ENCODE data around the gene NUDT4.

The NUDT4 gene

GRCh38 chr12:93377252-93378195 lies at the start of gene NUDT4:
Gene NUDT4 (plus strand): TSS chr12:93377925. CDS start chr12:93378323, 398 bp downstream.
- no peaks in the 10 kb centered on the region for H3K9me3 Mint-ChIP-seq
- peak; percentile 85 for ATAC-seq (ENCODE audit: low read depth)
- DNase-seq (ENCODE audit: low spot score in 2 of 2): peak; percentile 92 to 98
- H3K4me1 Mint-ChIP-seq: peaks cover 24% of the 10 kb centered on the region
- peaks cover 2% of the 10 kb centered on the region for H3K36me3 Mint-ChIP-seq
- peak within 1 kb of the TSS; percentile 100 for H3K4me3 Mint-ChIP-seq
- H3K27ac Mint-ChIP-seq: peak within 1 kb of the TSS; percentile 98
- H3K27me3 Mint-ChIP-seq: no peaks in the 10 kb centered on the region

- ATAC-seq (ENCODE audit: low read depth) (no peak), DNase-seq (ENCODE audit: low spot score in 2 of 2) (no peak)
- Mint-ChIP-seq H3K9me3 (no peaks in the 10 kb centered on the region), H3K27ac (no peak overlapping the region), H3K4me1 (no peaks in the 10 kb centered on the region), H3K36me3 (no peaks in the 10 kb centered on the region), H3K4me3 (no peak overlapping the region), H3K27me3 (peaks cover 1% of the 10 kb centered on the region)
Measured at GRCh38 chr12:93333054-93333453, 44.7 kb upstream of the NUDT4 start.

DNA sequence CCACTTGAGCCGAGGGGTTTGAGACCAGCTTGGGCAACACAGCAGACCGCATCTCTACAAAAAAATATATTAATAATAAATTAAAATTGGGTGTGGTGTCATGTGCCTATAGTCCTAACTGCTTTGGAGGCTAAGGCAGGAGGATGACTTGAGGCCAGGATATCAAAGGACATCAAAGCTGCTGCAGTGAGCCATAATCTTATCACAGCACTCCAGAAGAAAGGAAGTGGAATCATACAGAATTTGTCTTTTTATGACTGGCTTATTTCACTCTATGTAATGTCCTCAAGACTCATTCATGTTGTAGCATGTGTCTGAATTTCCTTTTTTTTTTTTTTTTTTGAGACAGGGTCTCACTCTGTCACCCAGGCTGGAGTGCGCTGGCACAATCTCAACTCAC lies 43.9 kb upstream of the NUDT4 start:
- DNase-seq (ENCODE audit: low spot score in 2 of 2): no peak
- no peaks in the 10 kb centered on the region for H3K9me3 Mint-ChIP-seq
- no peaks in the 10 kb centered on the region for H3K4me1 Mint-ChIP-seq
- no peaks in the 10 kb centered on the region for H3K36me3 Mint-ChIP-seq
- no peak overlapping the region for H3K27ac Mint-ChIP-seq
- peaks cover 1% of the 10 kb centered on the region for H3K27me3 Mint-ChIP-seq
- no peak overlapping the region for H3K4me3 Mint-ChIP-seq
- no peak for ATAC-seq (ENCODE audit: low read depth)

GRCh38 chr12:93335603-93336162 lies 42.0 kb upstream of the NUDT4 start:
- H3K4me1 Mint-ChIP-seq: no peaks in the 10 kb centered on the region
- ATAC-seq (ENCODE audit: low read depth) (no peak), DNase-seq (ENCODE audit: low spot score in 2 of 2) (no peak)
- H3K27ac Mint-ChIP-seq: no peak overlapping the region
- H3K36me3 Mint-ChIP-seq: no peaks in the 10 kb centered on the region
- no peak overlapping the region for H3K4me3 Mint-ChIP-seq
- no peaks in the 10 kb centered on the region for H3K9me3 Mint-ChIP-seq
- H3K27me3 Mint-ChIP-seq: no peaks in the 10 kb centered on the region

DNA sequence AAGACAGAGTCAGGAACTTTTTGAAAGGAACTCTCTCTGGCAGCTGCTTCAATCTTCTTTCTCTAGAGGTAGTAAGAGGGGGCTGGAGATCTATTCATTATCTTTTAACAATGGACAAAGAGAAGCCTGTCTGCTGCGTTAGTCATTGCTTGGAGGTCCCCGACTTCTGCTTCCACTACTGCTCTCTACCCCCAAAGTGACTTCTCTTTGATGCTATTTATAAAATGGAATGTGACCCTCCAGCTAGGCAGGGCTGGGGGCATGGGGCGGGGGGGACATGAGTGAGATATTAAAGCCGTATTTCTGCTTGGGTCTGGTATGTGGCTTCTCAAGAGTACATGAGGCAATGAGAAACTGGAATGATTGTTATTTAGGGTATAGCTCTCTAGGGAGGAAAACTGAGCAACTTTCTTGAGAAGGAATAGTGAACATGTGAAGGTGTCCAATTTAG lies 41.4 kb upstream of the NUDT4 start:
- Mint-ChIP-seq H3K27ac (no peak overlapping the region), H3K4me1 (no peaks in the 10 kb centered on the region), H3K27me3 (no peaks in the 10 kb centered on the region), H3K4me3 (no peak overlapping the region), H3K36me3 (no peaks in the 10 kb centered on the region), H3K9me3 (no peaks in the 10 kb centered on the region)
- no peak for DNase-seq (ENCODE audit: low spot score in 2 of 2)
- no peak for ATAC-seq (ENCODE audit: low read depth)

- DNase-seq (ENCODE audit: low spot score in 2 of 2) (no peak), ATAC-seq (ENCODE audit: low read depth) (no peak)
- no peaks in the 10 kb centered on the region for H3K27me3 Mint-ChIP-seq
- no peaks in the 10 kb centered on the region for H3K36me3 Mint-ChIP-seq
- H3K9me3 Mint-ChIP-seq: no peaks in the 10 kb centered on the region
- no peaks in the 10 kb centered on the region for H3K4me1 Mint-ChIP-seq
- H3K4me3 Mint-ChIP-seq: no peak overlapping the region
- H3K27ac Mint-ChIP-seq: no peak overlapping the region
Measured at GRCh38 chr12:93338598-93338997, 39.1 kb upstream of the NUDT4 start.

DNA sequence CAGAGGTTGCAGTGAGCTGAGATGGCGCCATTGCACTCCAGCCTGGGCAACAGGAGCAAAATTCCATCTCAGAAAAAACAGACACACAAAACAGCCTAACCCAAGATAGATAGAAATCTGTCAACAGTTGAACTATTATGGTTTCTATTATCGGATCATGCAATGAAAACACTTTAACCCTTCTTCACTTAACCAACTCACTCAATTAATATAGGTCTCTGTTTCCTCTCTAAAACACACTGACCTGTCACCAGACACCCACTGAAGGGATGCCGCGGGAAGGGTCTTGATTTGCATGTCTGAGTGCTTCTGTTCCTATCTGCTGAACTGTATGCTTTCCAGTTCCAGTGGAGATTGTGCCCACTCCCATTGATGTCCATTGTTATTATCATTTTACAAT lies 38.0 kb upstream of the NUDT4 start:
- no peak overlapping the region for H3K27ac Mint-ChIP-seq
- H3K4me1 Mint-ChIP-seq: no peaks in the 10 kb centered on the region
- H3K27me3 Mint-ChIP-seq: no peaks in the 10 kb centered on the region

DNA sequence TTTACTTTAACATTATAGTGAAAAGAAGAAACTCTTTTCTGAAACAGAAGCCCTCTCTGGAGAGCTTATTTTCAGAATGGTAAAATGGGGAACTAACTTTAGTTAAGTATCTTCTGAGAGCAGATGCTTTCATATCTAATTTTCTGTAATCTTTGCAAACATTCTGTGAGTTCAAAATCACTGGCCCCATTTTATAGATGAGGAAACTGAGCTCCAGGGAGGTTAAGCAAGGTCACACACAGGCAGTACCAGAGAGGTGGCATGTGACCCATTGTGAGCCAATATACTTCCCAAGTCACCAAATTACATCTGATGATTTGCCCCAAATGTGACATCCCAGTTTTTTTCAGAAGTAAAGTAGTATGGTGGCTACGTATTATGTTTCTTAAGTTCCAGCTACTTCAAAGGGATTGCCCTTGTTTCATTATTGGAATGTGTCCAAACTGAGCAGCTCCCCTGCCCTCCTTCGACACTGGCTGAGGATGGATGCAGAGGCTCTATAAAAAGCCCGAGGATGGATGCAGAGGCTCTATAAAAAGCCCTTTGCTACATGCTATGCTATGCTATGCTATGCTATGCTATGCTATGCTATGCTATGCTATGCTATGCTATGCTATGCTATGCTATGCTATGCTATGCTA lies 36.2 kb upstream of the NUDT4 start:
- no peaks in the 10 kb centered on the region for H3K27me3 Mint-ChIP-seq
- no peaks in the 10 kb centered on the region for H3K4me1 Mint-ChIP-seq
- no peak overlapping the region for H3K4me3 Mint-ChIP-seq
- no peak overlapping the region for H3K27ac Mint-ChIP-seq
- ATAC-seq (ENCODE audit: low read depth) (no peak), DNase-seq (ENCODE audit: low spot score in 2 of 2) (no peak)
- no peaks in the 10 kb centered on the region for H3K36me3 Mint-ChIP-seq
- no peaks in the 10 kb centered on the region for H3K9me3 Mint-ChIP-seq

More for the DNA sequence above, 38.0 kb upstream of the NUDT4 start:
- no peaks in the 10 kb centered on the region for H3K36me3 Mint-ChIP-seq
- ATAC-seq (ENCODE audit: low read depth) (no peak), DNase-seq (ENCODE audit: low spot score in 2 of 2) (no peak)
- no peak overlapping the region for H3K4me3 Mint-ChIP-seq
- H3K9me3 Mint-ChIP-seq: no peaks in the 10 kb centered on the region

- H3K36me3 Mint-ChIP-seq: no peaks in the 10 kb centered on the region
- no peak overlapping the region for H3K4me3 Mint-ChIP-seq
- H3K27ac Mint-ChIP-seq: no peak overlapping the region
- H3K9me3 Mint-ChIP-seq: no peaks in the 10 kb centered on the region
- no peaks in the 10 kb centered on the region for H3K27me3 Mint-ChIP-seq
- ATAC-seq (ENCODE audit: low read depth) (no peak), DNase-seq (ENCODE audit: low spot score in 2 of 2) (no peak)
- no peaks in the 10 kb centered on the region for H3K4me1 Mint-ChIP-seq
Measured at GRCh38 chr12:93347054-93347785, 30.5 kb upstream of the NUDT4 start.

DNA sequence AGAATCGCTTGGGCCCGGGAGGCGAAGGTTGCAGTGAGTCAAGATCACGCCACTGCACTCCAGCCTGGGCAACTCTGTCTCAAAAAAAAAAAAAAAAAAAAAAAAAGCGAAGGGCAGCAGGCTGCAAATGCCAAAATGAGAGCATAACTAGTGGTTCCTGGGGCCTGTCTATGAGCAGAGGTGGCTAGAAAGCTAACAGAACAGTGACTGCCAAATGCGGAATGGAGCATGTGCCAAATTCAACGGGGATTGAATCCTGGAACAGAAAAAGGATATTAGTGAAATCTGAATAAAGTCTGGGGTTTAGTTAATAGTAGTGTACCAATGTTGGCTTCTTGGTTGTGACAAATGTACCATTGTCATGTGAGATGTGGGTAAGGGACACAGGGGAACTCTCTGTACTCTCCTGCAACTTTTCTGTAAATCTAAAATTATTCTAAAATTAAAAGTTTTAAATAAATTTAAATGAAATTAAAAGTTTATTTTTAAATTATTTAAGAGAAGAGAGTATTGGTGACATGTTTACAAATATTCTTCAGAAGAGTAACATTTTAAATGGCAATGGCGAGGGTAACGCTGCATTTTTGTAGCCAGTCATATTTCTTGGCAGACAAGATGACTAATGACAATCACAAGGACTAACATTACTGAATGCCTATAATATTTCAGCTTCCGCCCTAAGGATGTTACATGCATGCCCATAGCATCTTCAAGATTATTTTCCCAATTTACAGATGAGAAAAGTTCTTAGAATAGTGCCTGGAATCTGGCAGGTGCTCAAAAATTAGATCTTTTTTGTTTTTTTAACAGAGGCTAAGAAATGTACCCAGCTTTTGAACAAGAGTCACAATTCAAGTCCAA lies 28.9 kb upstream of the NUDT4 start:
- DNase-seq (ENCODE audit: low spot score in 2 of 2) (no peak), ATAC-seq (ENCODE audit: low read depth) (no peak)
- H3K36me3 Mint-ChIP-seq: no peaks in the 10 kb centered on the region
- H3K9me3 Mint-ChIP-seq: no peaks in the 10 kb centered on the region
- H3K27me3 Mint-ChIP-seq: no peaks in the 10 kb centered on the region
- H3K27ac Mint-ChIP-seq: no peak overlapping the region
- H3K4me3 Mint-ChIP-seq: no peak overlapping the region
- H3K4me1 Mint-ChIP-seq: no peaks in the 10 kb centered on the region

DNA sequence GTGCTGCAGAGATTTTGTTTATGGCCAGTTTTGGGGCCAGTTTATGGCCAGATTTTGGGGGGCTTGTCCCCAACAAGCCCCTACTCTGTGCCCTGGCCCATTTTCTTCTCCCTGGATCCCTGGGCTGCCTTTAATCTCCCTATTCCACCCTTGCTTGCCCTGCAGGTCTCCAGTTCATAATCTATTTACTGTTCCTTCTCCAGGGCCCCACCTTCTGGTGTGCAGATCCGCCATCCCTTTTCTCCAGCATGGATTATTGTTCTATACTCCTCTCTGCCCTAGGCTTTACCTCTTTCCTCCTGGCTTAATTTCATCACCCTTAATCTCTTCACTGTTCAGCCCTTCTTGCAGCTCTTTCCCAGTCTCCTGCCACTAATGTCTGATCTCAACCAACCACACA lies 26.0 kb upstream of the NUDT4 start:
- Mint-ChIP-seq H3K27ac (no peak overlapping the region), H3K27me3 (no peaks in the 10 kb centered on the region), H3K9me3 (no peaks in the 10 kb centered on the region), H3K4me3 (no peak overlapping the region), H3K4me1 (no peaks in the 10 kb centered on the region), H3K36me3 (no peaks in the 10 kb centered on the region)
- no peak for DNase-seq (ENCODE audit: low spot score in 2 of 2)
- ATAC-seq (ENCODE audit: low read depth): no peak

- H3K4me1 Mint-ChIP-seq: no peaks in the 10 kb centered on the region
- H3K9me3 Mint-ChIP-seq: no peaks in the 10 kb centered on the region
- no peaks in the 10 kb centered on the region for H3K36me3 Mint-ChIP-seq
- no peak overlapping the region for H3K27ac Mint-ChIP-seq
- H3K27me3 Mint-ChIP-seq: no peaks in the 10 kb centered on the region
- ATAC-seq (ENCODE audit: low read depth) (no peak), DNase-seq (ENCODE audit: low spot score in 2 of 2) (no peak)
- H3K4me3 Mint-ChIP-seq: no peak overlapping the region
Measured at GRCh38 chr12:93352321-93352720, 25.4 kb upstream of the NUDT4 start.

GRCh38 chr12:93356214-93356613 lies 21.5 kb upstream of the NUDT4 start:
- ATAC-seq (ENCODE audit: low read depth) (no peak), DNase-seq (ENCODE audit: low spot score in 2 of 2) (no peak)
- Mint-ChIP-seq H3K4me1 (no peaks in the 10 kb centered on the region), H3K27ac (no peak overlapping the region), H3K4me3 (no peak overlapping the region), H3K27me3 (no peaks in the 10 kb centered on the region), H3K9me3 (no peaks in the 10 kb centered on the region), H3K36me3 (no peaks in the 10 kb centered on the region)
